Skeletal muscle cell (primary cell): ENCODE results near the gene IVL.

Experiments
- DNase-seq: peaks from one replicate; pipeline ENCODE4 v3.0.0-alpha.2; 2010; ENCODE audit warnings: low read depth
- H3K4me3 ChIP-seq: 2 replicates; pipeline ENCODE4 v1.5.1; 2011; ENCODE audit warnings: low read depth, mild to moderate bottlenecking, control low read depth, low read length, moderate library complexity

Gene IVL

DNA sequence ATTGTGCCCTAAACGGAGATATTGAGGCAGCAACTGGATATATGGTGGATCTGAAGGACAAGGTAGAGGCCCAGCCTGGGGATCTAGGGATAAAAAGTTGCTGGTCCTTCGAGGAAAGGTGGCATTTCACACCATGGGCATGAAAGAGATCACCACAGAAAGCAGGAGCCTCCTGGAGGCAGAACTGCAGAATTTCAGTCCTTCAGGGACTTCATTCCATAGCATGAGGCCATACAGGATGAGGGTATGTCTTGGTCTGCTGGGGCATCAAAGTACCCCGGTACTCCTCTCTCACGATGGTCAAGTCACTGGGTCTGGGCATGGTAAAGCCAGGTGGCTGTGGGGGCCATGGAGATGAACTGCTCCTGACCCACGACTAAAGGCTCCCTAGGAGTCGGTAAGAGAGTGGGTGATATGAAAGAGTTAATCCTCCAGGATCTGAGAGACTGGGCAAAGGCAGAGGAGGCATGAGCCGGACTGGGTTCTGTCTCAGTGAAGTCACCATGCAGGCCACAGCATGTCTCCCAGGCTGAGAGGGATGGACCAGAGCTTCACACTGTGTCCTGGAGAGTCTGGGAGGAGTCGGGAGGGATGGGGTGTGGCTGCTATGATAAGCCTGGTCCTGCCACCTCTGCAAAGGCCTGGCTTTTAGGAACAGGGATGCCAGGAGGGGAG, 32.8 kb downstream of the IVL start:
- DNase-seq, result no peak
- H3K4me3 ChIP-seq, result no peak overlapping the region

DNA sequence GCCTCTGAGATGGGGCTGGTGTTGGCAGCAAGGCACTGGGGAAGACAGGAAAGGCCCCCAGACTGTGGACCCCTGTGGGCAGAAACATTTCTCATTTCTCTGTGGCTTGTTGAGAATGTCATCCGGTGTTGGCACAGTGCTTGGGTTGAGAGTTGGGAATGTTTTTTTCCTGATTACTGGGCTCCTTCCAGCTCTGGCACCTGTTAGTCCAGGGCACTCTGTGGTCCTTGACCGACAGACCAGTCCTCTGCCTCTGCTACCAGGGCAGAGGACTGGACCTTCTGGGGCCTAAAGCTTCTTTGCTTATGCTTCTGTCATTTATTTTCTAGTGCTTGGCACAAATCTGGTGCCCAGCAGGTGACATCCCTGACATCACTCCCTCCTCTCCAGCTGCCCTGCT, 33.8 kb downstream of the IVL start:
- DNase-seq, result no peak
- no peak overlapping the region for H3K4me3 ChIP-seq

DNA sequence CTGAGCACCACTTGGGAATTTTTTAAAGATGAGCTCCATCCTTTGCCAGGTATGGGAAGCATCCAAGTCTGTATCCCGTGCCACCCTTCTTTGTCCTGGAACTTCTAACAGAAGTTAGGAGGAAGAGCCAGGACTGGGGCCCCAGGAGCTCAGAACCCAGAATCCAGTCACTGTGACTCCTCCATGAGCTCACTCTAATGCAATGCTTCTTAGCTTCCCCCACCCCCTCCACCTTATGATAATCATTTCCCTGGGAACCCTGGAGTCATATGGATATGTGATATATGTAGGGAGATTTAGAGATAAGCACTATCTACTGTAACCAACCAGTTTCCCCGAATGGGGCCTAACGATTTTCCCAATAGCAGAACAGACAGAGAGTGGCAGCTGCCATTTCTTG, 37.9 kb downstream of the IVL start:
- no peak for DNase-seq
- no peak overlapping the region for H3K4me3 ChIP-seq

DNA sequence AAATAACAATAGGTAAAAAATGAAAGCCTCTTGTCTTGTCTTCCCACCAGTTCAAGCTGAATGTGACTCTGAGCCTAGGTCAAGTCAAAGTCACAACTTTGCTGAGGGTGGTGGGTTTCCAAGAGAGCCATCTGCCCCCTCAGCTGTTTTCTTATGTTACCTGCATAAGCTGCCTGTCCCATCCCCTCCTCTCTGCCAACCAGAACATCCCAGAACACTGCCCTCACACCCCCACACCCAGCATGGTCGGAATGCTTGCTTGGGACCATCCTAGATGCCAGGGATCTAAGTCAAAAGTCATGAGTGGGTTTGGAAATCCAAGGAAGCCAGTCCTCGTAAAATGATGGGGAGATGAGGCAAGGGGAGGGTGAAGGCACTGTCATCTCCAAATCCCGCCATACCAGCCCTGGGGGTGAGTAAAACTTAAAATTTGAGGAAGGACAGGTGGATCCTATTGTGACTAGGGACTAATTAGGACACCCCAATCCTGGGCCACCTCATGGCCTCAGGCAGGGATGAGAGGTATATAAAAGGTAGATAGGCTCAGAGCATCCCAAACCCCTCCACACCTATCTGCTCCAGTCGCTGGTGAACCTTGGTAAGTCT, 38.4 kb downstream of the IVL start, which contains the start of gene SPRR5:
TSS of gene SPRR5 (plus strand) at position 556 of the 606 bp plus-strand sequence. CDS start 1,349 bp downstream, outside the sequence.
- H3K4me3 ChIP-seq, result no peak within 1 kb of the TSS
- DNase-seq, result no peak

DNA sequence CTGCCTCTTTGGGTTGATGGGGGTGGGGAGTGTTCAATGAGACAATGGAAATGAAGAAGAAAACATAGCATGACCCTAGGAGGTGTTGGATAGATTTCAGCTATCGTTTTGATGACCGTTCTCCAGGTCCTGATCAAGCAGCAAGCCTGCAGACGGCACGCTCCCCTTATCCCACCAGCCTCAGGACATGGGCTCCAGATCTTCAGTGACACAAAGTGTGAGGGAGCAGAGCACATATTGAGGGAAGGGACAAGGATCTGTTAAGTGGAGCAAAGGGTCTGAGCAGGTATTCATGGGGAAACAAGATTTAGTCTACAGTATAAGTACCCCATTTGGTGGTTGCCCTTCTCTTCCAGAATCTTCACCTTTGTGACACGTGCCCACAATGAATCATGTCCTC, 43.4 kb downstream of the IVL start:
- H3K4me3 ChIP-seq, result no peak overlapping the region
- DNase-seq, result no peak

DNA sequence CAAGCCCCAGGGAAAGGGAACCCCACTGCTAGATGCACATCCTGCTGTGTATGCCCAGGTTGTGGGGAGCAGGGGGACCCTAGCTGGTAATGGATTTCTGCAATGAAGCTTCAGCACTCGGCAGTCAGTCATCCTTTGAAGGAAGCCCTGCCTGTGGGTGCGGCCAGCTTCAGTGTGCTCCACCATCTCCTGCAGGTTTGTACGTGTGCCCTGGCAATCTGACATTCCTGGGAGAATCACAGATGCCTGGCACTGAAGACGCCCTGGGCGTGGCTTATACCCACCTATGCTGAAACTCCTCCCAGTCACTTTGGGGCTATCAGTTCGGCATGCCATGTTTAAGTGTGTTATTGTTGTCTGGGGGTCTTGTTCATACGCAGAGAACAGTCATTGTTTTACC, 45.4 kb downstream of the IVL start:
- H3K4me3 ChIP-seq, result no peak overlapping the region
- no peak for DNase-seq

DNA sequence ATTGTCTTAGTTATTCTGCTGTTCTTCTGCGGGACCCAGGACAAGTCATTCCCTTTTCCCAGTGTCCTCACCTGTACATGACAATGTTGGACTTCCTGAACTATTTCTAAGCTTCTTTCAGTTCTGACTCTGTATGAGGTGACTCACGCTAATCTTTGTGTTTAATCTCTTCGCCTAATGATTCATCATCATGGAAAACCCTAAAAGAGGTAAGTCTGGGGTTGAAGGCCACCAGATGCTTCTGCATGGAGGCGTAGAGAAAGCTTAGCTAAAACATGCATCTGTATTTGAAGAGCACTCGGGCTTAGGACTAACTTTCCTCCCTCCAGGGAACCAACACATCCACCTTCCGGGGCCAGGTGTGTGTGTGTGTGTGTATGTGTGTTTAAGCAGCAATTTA, 46.1 kb downstream of the IVL start:
- no peak overlapping the region for H3K4me3 ChIP-seq

DNA sequence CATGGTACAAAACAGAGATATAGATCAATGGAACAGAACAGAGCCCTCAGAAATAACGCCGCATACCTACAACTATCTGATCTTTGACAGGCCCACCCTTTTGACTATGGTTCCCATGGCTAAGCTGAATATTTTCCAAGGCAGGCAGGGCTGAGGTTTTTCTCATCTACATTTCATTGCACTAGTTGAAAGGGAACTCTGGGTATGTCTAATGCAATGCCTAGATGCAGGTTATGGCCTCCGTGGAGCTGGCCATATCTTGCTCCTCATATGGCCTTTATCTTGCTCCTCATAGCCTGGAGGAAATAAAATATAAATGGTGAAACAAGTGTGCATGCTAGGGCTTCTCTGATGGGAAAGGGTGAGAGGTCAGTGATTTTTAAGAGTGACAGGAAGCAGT, 49.2 kb downstream of the IVL start:
- DNase-seq, result no peak
- no peak overlapping the region for H3K4me3 ChIP-seq

More for the DNA sequence above, 46.1 kb downstream of the IVL start:
- no peak for DNase-seq

DNA sequence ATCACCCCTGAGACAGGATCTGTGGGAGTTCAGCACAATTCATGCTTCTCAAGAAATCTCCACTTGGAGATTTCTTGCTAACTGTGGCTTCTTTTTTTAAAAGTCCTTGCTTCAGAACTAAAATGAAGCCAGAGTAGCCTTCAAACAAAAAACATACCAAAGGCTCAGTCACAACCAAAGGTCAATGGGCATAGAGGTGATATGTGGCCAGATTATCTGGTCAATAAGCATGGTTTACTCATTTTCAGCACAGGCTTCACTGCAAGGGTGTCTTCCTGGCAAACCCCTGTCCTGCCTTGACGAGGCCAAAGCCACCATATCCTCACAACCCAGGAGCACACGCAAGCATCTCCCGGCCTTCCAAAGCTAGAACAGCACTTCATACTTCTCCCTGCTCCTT, 50.9 kb downstream of the IVL start:
- DNase-seq, result no peak
- H3K4me3 ChIP-seq, result no peak overlapping the region

DNA sequence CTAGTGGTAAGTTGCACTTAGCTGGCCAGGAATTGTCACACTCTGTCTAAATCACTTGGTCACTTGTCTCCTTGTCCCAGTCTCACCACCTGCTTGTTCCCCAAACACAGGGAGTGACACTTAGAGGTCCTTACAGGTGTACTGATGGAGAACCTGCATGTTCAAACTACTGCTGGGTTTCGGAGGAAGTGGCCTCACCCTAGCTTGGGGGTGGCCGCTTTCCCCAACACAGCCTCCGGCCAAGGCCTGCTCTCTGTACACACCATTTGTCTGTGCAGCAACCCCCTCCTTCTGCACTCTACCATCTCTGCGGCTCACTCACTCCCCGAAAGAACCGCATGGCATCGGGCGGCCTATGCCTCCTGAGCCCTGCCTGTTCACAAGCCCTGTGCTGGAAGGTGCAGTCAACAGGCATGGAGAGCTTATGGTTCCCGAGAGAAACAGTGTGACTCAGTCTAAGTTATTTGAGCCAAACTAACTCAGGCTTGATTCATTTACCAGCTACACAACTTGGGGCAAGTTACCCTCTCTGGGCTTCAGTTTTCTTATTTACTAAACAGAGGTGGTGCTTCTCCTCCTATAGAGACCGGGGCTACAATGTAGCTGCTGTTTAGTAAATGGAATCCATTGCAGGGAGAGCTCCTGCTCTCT, 51.6 kb downstream of the IVL start:
- H3K4me3 ChIP-seq, result no peak overlapping the region
- DNase-seq, result no peak

DNA sequence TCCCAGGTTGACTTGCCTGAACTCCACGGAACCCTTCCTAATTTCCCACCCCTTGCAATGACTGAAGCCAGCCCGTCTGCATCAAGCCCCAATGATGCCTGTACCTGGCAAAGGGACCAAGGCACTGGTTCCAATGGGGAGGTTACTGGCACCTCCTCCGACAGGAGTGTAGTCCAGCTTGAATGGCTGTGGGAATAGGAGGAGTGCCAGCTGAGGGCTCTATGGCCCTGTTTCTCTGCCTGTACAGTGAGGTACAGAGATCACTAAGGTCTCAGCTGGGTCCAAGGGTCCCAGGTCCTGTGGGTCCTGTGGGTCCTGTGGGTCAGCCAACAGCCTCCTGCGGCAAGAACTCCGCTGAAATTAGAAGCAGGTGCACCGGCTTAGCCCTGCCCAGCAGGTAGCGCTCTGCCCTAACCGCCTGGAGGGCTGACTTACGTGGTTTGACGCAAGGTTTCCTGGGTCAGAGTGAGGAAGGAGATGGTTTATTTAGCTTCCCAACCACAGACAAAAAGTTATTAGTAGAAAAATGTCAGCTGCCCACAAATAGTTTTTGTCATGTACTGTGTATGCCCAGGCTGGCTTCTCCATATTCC, 52.2 kb downstream of the IVL start:
- no peak for DNase-seq

More for the DNA sequence above, 52.2 kb downstream of the IVL start:
- H3K4me3 ChIP-seq, result no peak overlapping the region
